HUDEP-2 (cell line): ENCODE measurements around the gene KRTAP4-3.
"Not testable (repeated sequence)": the region's sequence is repeated elsewhere in the genome, so short reads cannot be mapped to it uniquely, and the experiment has no call there.

ENCODE experiments used
- DNase-seq, 76 experiments: peaks; one replicate each; lab custom pipeline; 2025; ENCODE audit not compliant: unreplicated experiment in 76 of 76; lab: John Stamatoyannopoulos, UW

The KRTAP4-3 gene

GRCh38 chr17:41119696-41120690 lies 48.0 kb downstream of the KRTAP4-3 start:
- DNase-seq = not testable (repeated sequence)

- no peak for DNase-seq
These were observed 49.3 kb downstream of the KRTAP4-3 start for GRCh38 chr17:41118721-41119120.

GRCh38 chr17:41117846-41118386 lies 50.1 kb downstream of the KRTAP4-3 start, which contains the start of gene KRTAP4-11:
KRTAP4-11 (minus strand) TSS chr17:41118373; CDS start chr17:41118315, 58 bp downstream.
- not testable (repeated sequence) for DNase-seq
